KOPT-K1 (cell line): ENCODE measurements around the gene EWSR1.
"Not testable (repeated sequence)": the region's sequence is repeated elsewhere in the genome, so short reads cannot be mapped to it uniquely, and the experiment has no call there.

Experiments used
- H3K27ac ChIP-seq: fragments of 200-600 bp; sonication (generic); 2 replicates; pipeline ENCODE4 v1.5.1; 2016; ENCODE audit warnings: antibody characterized with exemption, mild to moderate bottlenecking, low read depth, low read length; ENCODE audit not compliant: poor library complexity, severe bottlenecking
- H3K36me3 ChIP-seq: fragments of 200-600 bp; sonication (generic); 2 replicates; pipeline ENCODE4 v1.5.1; 2017; ENCODE audit warnings: antibody characterized with exemption, mild to moderate bottlenecking, low read length, moderate library complexity; ENCODE audit not compliant: insufficient read depth
- H3K9me3 ChIP-seq: fragments of 200-600 bp; sonication (generic); 2 replicates; pipeline ENCODE4 v1.5.1; 2017; ENCODE audit warnings: antibody characterized with exemption, low read length, mild to moderate bottlenecking; ENCODE audit not compliant: insufficient read depth, poor library complexity, severe bottlenecking

Gene EWSR1

GRCh38 chr22:29267858-29268510 is at the start of gene EWSR1, which contains the start of gene RHBDD3:
EWSR1 (plus strand) TSS chr22:29268268; CDS start chr22:29268337, 69 bp downstream.
RHBDD3 (minus strand) TSS chr22:29267981; CDS start chr22:29265626, 2,355 bp downstream.
- Histone ChIP-seq H3K27ac (peak within 1 kb of the TSS; percentile 98), H3K36me3 (peaks cover 67% of the 10 kb centered on the region), H3K9me3 (no peaks in the 10 kb centered on the region)

DNA sequence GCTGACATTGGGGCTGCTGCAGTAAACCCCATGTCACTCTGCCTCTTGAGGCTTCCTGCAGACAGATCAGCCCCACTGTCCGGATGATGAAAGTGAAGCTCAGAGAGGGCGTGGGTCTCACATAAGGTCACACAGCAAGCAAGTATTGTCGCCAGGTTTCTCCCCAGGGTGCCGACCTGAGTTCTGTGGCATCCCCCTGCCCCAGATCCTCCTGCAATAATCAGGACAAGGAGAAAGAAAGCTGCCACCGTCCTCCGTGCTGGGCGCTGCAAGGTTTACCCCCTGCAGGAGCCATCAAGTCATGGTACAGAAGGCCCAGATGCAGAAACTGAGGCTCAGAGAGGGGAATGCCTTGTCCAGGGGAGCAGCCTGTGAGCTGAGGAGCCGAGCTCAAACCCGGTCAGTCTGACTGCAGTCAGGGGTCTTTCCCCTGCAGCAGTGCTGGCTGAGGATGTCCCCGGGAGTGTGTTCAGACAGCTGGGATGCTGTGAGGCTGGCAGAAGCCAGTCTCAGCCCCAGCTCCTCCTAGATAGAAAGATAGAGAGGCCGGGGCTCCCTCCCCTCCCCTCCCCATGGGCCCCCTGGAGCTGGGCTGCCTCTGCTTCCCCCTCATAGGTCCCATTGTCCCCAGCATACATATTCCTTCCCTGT is 49.2 kb upstream of the EWSR1 start:
- Histone ChIP-seq H3K27ac (no peak overlapping the region), H3K36me3 (peaks cover 35% of the 10 kb centered on the region; the same call in 1 of the 2 replicates), H3K9me3 (no peaks in the 10 kb centered on the region)

- H3K27ac ChIP-seq, H3K9me3 ChIP-seq: not testable (repeated sequence)
- H3K36me3 ChIP-seq: peaks cover 35% of the 10 kb centered on the region; the same call in 1 of the 2 replicates
Measured at GRCh38 chr22:29219409-29219782, 48.7 kb upstream of the EWSR1 start.

DNA sequence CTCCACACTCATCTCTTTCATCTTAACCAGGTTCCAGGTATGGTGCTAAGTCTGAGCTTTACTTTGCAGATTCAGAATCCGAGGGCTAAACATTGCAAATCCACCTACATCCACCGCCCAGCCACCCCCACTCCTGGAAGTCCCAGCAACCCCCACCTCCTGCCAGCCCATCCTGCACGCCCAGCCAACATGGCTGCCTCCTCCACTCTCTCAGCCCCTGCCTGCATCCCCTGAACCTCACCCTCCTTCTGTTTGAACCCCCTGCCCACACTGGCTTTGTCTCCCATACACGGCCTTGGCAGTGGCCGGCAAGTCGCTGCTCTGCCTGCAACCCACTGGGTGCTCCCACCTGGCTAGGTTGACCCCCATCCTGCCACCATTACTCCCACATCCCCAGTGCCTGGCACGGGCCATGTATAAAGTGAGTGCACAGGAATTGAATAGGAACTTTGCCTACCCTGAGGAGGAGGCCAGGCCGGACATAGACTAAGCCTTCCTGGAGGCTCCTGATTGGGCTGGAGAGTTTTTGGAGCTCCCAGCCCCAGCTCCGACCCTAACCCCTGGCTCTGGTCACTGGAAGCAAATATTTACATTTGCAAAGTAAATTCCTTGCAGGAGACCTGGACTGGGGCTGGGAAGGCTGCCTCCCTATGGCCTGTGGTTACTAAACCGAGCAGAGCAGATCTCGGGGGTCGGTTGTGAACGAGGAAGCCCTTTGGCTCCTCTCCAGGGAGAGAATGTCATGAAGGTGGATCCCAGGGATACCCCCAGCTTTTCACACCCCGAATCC is 48.0 kb upstream of the EWSR1 start:
- no peaks in the 10 kb centered on the region for H3K9me3 ChIP-seq
- H3K36me3 ChIP-seq: peaks cover 32% of the 10 kb centered on the region; the same call in 1 of the 2 replicates
- H3K27ac ChIP-seq: no peak overlapping the region

DNA sequence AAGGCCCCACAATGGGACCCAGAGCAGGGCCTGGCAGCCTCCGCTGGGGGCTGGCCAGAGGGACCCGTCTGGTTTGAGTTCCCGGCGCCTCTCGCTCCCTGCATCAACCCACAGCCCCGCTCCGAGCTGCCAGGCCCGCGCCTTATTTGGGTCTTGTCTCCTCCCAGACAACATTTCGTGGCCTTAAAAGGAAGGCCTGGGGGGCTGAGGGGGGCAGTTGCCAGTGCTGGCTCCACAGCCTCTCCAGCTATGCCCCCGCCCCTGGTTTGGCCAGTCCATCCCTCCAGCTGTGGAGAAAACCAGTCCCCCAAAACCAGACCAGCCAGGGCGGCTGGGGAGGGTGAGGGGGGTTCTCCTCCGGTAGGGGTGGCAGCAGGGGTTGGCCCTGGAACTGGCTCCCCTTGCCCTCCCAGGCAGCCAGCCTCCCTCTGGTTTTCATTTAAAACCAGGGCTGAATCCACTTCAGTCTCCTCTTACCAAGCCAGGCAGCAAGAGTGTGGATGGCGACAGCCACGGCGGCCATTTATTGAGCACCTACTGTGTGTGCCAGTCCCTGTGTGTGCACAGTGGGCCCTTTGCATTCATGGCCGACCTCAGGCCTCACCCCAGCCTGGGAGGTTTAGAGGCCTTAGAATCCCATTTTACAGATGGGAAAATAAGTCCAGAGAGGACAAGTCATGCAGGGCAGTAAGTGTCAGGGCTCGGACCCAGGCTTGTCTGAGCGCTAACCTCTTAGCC is 43.8 kb upstream of the EWSR1 start:
- H3K27ac ChIP-seq: no peak overlapping the region
- H3K36me3 ChIP-seq: peaks cover 6% of the 10 kb centered on the region; the same call in 1 of the 2 replicates
- H3K9me3 ChIP-seq: no peaks in the 10 kb centered on the region

- Histone ChIP-seq H3K27ac (no peak overlapping the region), H3K36me3 (peaks cover 6% of the 10 kb centered on the region; the same call in 1 of the 2 replicates), H3K9me3 (no peaks in the 10 kb centered on the region)
Measured at GRCh38 chr22:29224859-29225410, 43.1 kb upstream of the EWSR1 start.

DNA sequence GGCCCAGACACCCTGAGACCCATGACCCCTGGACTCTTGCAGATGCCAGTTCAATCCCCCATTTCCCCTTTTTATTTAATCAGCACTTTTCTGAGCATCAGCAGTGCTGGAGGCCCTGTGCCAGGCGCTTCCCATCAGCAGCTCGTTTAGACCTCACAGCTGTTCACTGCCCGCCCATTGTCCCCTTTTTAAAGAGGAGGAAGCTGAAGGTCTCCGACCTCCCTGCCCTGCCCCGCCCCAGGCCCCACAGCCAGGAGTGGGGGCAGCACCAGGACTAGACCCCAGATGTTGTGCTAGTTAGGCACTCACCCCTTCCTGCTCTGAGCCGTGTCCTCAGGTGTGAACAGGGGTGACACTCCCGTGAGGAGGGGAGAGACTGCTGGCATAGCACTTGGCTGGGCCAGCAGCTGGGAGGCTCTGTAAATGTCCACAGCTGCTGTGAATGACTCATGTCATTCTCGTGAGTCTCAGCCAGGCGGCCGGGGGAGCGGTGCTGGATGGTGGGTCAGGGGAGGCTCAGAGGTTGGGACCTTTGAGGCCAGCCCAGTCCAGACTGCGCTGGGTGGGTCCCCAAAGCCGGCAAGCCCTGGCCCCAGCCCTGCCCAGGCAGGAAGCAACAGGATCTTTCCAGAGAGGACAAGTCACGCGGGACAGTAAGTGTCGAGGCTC is 42.5 kb upstream of the EWSR1 start:
- H3K36me3 ChIP-seq: peaks cover 6% of the 10 kb centered on the region; the same call in 1 of the 2 replicates
- H3K9me3 ChIP-seq: no peaks in the 10 kb centered on the region
- H3K27ac ChIP-seq: no peak overlapping the region

DNA sequence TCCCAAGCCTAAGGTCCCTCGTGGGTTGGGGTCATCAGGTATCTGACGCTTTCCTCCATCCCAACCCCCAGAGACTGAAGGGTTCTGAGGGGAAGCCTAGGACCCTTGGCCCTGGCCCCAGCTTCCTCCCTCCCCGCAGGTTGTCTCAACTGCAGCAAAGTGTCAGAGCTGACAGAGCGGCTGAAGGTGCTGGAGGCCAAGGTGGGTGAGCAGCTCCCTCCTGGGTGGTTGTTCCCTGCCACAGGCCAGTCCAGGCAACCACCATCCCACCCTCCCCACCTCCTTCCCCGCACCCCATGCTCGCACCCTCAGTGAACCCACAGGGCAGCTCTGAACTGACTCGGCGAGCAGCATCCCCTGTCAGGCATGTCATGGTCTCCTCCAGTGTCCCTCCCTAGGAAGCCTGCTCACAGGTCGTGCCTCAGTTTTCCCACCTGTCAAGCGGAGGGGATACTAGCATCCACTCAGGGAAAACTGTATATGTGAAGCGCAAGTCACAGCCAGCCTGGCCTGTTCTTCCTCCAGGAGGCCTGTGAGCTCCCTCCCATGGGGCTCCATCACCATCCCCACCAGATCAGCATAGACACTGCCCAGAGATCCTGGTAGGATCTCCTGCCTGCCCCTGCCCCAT is 41.6 kb upstream of the EWSR1 start:
- no peak overlapping the region for H3K27ac ChIP-seq
- no peaks in the 10 kb centered on the region for H3K9me3 ChIP-seq
- peaks cover 6% of the 10 kb centered on the region; the same call in 1 of the 2 replicates for H3K36me3 ChIP-seq

GRCh38 chr22:29230972-29231875 is 36.8 kb upstream of the EWSR1 start:
- Histone ChIP-seq H3K27ac (no peak overlapping the region), H3K9me3 (peaks cover 7% of the 10 kb centered on the region), H3K36me3 (peaks cover 9% of the 10 kb centered on the region; the same call in 1 of the 2 replicates)

GRCh38 chr22:29231971-29232959 is 35.8 kb upstream of the EWSR1 start:
- peaks cover 7% of the 10 kb centered on the region for H3K9me3 ChIP-seq

GRCh38 chr22:29233277-29233877 is 34.7 kb upstream of the EWSR1 start:
- Histone ChIP-seq H3K9me3 (peaks cover 7% of the 10 kb centered on the region), H3K36me3 (peaks cover 4% of the 10 kb centered on the region; the same call in 1 of the 2 replicates), H3K27ac (no peak overlapping the region)

More at GRCh38 chr22:29231971-29232959, 35.8 kb upstream of the EWSR1 start:
- peaks cover 4% of the 10 kb centered on the region; the same call in 1 of the 2 replicates for H3K36me3 ChIP-seq
- H3K27ac ChIP-seq: no peak overlapping the region
